HG03025 (cell line): ENCODE results near the gene CRABP2.

Experiments used
- ATAC-seq: cut with Tn5 transposase; IDR thresholded peaks from one replicate; pipeline ENCODE4 v1.9.1; 2021; ENCODE audit warnings: mild to moderate bottlenecking, moderate library complexity; ENCODE audit not compliant: unreplicated experiment, low FRiP score

The CRABP2 gene

DNA sequence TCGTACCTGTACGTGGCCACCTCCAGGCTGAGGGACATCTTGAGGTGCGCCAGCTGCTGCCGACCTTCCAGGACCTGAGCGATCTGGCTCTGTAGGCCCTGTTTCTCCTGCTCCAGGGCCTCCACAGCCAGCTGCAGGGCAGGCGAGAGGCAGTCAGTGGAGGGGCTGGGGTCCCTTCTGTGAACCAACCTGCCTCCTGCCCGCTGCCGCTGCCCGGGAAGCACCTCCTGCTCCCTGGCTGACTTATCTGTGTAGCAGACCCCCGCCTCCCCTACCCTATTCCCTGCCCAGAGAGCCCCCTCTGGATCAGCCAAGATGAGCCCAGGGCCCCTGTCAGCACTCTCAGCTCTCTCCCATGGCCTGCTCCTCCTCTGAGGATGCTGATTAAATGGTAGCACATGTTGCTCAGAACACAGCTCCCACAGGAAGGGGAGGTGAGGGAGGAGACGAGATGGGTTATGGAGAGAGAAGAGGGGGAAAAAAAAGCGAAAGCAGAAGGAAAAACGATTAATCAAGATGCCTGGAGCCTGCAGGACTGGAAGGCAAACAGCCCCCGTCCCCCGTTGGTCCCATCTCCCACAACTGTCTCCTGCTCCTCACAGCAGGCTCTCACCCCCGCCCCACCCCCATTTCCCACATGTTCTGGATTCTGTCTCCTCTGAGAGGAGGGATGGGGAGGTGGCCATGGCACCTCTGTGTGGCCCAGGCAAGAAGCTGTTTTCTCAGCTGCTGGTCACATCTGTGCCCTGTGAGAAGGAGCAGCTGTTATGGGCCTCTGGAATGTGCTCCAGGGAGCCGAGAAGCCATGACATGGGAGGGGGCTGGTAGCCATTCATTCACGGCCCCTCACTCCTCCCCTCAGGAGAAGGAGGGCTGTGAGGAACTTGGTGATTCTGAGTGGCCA, 29.9 kb downstream of the CRABP2 start:
- ATAC-seq = no peak

GRCh38 chr1:156673387-156674121, 31.8 kb downstream of the CRABP2 start:
- no peak for ATAC-seq

GRCh38 chr1:156671804-156672203, 33.6 kb downstream of the CRABP2 start:
- no peak for ATAC-seq

DNA sequence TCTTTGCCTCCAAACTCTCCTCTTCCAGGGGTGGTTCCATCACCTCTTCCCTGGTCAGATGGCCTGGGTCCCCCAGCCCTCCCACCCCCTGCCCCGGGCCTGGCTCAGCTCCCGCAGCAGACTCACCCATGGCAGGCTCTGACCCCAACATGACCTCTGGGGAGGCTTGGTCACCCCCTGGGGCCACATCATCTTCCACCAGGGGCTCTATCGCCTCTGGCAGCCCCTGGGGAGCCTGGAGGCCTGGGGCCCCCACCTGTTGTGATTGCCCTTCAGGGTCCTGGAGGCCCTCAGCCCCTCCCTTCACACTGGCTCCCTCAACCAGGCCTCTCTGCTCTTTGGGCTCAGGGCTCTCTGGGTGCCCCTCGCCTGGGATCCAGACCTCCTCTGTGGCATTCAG, 34.6 kb downstream of the CRABP2 start:
- no peak for ATAC-seq

DNA sequence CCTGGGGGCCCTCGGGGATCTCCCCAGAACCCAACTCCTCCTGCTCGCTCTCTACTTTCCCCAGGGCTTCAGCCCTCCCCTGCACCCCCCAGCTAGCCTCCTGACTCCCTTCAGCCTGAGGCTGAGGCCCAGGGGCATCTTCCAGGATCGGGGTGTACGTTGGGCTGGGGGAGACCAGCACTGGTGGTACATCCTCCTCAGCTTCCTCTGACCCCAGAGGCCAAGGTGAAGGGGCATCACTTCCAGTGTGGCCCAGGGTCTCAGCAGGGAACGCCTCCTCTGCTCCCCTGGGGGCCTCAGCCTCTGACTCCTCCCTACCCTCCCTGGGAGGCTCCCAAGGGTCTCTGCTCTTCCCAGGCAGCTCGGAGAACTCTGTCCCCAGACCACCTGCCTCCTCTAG, 35.0 kb downstream of the CRABP2 start:
- no peak for ATAC-seq

GRCh38 chr1:156669794-156670193, 35.6 kb downstream of the CRABP2 start:
- no peak for ATAC-seq

DNA sequence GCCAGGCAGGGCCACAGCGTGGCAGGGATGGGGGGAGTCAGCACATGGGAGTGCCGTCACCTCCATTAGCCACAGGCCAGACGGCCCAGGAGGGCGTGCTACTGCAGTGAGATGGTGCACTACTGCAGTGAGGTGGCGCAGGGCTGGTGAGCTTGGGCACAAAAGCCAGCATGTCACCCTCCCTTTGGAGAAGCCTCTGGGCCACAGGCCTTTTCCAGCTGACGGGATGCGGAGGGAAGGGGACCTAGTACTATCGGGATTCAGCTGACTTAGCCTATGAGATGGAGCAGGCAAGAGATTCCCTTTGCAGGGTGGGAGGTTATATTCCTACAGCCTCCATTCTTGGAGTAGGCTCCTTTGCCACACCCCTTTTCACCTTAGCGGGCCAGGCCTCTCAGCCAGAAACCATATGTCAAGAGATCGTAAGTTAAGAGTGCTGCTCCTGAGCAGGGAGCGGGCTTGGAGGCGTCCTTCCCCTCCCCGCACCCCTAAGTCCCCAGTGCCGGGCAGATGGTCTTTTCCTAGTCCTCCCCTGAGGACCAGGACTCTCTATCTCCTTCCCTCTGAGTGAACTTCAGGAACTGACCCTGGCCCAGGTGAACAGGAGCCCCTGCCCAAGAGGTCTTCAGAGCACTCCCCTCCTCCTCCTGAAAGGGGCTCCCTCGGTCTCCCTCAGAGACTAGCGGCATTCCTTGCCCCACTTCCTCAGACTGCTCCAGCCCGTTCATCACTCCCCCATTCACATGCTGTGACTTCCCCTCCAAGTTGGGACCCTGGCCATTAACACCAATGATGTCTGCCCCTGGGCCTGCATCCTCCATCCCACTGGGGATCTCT, 36.4 kb downstream of the CRABP2 start:
- no peak for ATAC-seq

GRCh38 chr1:156667968-156668709, 37.2 kb downstream of the CRABP2 start:
- no peak for ATAC-seq

- ATAC-seq = no peak
These were observed 37.8 kb downstream of the CRABP2 start for GRCh38 chr1:156667610-156667967.

DNA sequence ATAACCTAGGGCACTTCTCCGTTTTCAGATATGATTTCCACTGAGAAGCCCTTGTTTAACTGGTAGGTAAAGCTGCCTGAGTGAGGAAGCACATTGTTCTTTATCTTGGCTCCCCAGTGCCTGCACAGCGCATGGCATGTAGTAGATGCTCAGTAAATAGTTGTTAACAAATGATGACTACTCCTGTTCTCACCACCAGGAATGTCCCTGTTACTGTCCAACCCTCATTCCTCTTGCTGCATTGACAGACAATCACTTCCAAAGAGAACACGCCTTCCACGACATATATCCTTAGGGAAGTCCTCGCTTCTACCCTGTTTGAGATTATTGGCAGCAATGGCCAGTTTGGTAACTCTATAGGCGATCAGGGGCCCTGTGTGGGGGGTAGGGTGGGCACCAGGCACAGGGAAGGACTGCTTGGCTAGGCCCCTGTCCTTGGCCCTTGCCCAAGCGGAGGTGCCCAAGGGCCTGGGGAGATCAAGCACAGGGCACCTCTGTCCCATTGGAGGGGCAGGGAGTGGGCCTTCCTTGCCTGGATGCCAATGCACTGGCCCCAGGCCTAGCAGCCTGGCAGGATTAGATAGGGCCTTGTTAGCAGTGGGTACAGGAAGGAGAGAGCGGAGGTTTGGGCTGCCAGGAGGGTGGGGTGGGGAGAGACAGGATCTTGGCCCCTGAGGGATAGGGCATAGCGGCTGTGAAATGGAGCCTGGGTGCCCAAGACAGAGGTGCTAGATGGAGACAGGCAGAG, 38.3 kb downstream of the CRABP2 start:
- no peak for ATAC-seq

DNA sequence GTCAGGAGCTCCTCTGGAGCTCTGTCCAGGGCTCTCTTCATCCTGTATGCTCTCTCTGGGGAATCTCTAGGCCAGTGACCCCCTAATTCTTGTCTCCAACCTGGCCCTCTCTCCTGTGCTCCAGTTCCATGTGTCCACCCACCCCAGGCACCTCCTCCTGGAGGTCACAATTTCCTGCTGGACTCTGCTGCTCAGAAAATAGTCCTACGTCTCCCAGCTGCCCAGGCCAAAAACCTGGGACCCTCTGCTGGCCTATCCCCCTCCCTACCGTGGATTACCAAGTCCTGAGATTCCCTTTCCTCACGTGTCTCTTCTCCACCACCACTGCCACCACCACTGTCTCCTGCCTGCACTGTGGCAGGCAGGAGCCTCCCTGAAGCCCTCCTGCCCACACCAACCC, 39.8 kb downstream of the CRABP2 start:
- ATAC-seq = no peak

DNA sequence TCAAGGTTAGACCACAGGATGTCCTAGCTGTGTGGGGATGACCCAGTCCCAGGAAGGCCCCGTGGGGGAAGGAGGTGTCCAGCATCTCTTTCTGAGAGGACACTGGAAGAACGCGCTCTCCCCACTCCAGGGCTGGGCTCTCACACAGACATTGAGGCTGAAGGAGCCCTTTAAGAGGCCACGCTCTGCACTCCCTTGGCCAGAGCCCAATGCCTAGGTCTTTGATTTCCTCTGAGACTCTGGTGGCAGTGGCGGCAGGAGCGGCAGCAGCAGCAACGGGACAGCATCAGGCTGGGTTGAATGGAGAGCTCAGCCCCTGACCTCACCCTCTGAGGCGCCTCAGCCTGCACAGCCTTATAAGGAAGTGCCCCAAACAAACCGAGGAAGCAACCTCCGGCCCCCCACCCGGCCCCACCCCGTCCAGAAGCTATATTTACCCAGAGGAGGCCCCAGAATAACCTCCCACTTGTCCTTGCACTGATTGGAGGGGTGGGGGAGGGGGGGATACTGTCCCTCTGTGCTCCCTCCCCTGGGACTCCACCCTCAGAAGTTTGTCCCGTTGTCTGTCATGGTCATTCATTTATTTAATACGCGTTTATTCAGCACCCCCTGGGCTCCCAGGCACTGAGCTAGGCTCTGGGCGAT, 40.5 kb downstream of the CRABP2 start:
- ATAC-seq = no peak

DNA sequence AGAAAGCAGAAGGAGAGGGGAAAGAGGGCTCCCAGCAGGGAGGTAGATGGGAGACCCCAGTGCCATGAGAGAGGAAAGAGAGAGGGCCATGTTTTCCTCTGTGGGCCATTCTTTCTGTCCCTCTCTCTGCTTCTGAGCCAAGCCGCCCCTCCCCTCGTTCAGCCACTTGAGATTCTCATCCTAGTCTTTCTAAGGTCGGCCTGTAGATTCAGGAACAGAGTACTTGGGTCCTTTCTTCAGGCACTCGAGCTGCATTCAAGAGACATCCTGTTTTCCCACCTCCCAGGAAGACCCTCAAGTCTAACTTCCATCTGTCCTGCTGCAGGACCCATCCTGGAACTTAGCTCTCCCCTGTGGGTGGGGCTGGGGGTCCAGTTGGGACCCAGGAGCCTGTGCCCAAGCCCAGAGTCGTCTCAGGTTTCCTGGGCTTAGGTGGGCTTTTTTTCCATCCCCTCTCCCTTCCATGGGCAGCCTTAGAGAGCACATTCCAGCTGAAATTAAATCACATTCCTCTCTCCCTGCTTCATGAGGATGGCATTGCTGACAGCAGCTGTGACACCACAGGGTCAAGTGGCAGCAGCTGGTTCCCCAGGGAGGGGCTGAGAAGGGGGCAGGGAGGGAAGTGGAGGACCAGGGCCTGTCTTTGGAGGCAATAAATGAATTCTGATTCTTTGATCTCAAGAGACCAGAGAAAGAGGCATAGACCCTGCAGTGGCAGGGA, 41.2 kb downstream of the CRABP2 start:
- ATAC-seq = no peak

DNA sequence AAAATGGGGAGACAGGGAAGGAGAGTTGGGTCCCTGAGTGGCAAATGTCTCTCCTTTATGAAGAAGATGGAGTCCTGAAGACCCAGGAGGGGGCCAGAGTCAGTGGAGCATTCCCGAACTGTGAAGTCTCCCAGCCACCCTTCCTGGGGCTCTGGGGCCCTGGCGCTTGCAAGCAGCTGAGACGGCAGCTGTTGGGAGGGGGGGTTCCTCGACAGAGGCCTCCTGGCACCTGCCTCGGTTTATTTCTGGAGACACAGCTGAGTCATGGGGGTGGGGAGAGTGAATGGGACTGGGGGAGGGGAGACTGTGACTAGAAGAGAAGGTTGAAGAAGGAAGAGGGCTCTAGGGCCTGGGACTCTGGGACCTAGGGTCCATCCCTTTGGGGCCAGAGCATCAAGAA, 42.2 kb downstream of the CRABP2 start:
- ATAC-seq = no peak

DNA sequence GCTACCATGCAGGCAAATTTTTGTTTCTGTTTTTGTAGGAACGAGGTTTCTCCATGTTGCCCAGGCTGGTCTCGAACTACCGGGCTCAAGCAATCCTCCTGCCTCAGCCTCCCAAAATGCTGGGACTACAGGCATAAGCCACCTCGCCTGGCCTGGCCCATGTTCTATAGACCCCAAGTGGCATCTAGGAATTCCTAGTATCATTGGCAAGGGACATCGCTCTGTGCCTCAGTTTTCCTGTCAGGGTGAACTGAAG, 42.7 kb downstream of the CRABP2 start:
- ATAC-seq = no peak

DNA sequence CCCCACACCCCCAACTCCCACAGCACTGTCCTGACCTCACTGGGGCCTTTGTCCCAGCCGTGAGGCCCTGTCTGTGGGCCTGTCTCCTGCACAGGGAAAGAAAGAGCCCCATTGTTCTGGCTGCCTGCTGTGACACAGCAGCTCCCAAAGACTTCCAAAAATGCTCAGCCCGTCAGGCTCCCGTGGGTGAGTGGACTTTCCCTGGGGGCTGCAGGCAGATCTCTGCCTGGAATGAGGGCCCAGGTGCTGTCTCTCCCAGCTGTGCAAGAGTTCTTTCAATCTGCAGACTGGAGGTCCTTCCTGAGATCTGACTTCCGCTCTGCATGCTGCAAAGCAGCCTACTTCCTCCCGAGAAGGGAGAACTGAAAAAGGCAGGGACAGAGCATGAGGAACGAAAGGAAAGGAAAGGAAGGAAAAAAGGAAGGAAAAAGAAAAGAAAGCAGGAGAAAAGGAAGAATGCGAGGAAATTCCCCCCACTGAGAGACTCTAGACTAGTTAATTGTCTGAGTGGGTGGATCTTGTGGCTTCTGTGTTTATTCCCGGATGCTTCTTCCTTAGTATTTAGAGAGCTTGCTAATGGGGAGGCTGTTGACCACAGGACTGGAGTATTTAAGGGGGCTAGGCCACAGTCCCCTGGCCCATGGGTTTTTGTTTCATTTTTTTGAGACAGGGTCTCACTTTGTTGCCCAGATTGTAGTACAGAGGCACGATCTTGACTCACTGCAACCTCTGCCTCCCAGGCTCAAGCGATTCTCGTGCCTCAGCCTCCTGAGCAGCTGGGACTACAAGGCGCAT, 43.2 kb downstream of the CRABP2 start:
- ATAC-seq = no peak

DNA sequence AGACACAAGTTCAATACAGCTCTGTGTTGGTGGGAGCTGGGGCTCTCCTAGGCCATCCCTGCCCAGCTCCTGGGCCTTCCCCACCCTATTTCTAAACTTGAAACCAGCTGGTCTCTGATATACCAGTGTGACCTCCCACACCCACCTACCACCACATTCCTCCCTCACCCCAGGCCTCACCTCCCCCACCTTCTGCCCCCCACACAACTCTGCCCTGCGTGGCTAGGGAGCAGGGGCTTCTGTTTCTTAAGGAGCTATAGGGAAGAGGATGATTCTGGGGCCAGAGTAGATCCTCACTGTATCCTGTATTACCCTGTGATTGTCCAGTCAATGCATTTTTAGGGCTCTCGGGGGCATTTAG, 44.7 kb downstream of the CRABP2 start:
- no peak for ATAC-seq
